HCT116 (cell line): ENCODE measurements around the gene SZRD1. TPM values are rescaled to one million over a fixed set of nuclear protein-coding genes. Genes with fewer than 3 reads are reported as not detected.

ENCODE experiments used
- ATAC-seq: fragments of 200-7000 bp; cut with Tn5 transposase; 2 replicates; pipeline ENCODE4 v1.9.1; 2020; ENCODE audit warnings: mild to moderate bottlenecking, moderate library complexity
- BruUV-seq: library from RNA; stranded (reverse); fragments of 400-500 nt; replicated peaks from 2 replicates; lab custom pipeline; 2021; lab: Mats Ljungman, UMichigan
- CTCF ChIA-PET: fragments of 300-600 bp; sonication (Branson Sonifier 250); formaldehyde crosslinking; loops from one replicate; lab custom pipeline; 2021; ENCODE audit warnings: antibody characterized with exemption; lab: Charles Lee
- POLR2A ChIA-PET: fragments of 300-600, 350-600 bp; sonication (Branson Sonifier 250); formaldehyde crosslinking; loops from one replicate; lab custom pipeline; 2021; ENCODE audit warnings: antibody characterized with exemption; lab: Charles Lee
- RAD21 ChIA-PET, 2 experiments: fragments of 300-600 bp; sonication (Branson Sonifier 250); formaldehyde crosslinking; loops; one replicate each; lab custom pipeline; 2023; ENCODE audit warnings: low total read pairs in 2 of 2; ENCODE audit not compliant: uncharacterized antibody in 2 of 2, unreplicated experiment in 2 of 2, low non-redundant PET in 1 of 2; lab: Charles Lee
- DNase-seq: peaks from one replicate; pipeline ENCODE4 v3.0.0-alpha.2; 2010; ENCODE audit warnings: low read depth, low spot score
- H2AFZ ChIP-seq: fragments of 200-600 bp; shearing (Covaris generic), sonication (generic); 2 replicates; pipeline ENCODE4 v1.6.1; 2017; ENCODE audit warnings: low read depth, mixed run types, mixed read lengths, antibody characterized with exemption, low read length; ENCODE audit not compliant: poor library complexity, severe bottlenecking
- H3K27ac ChIP-seq: 2 replicates; pipeline ENCODE4 v1.5.1; 2012; ENCODE audit warnings: low read depth, low read length
- H3K27me3 ChIP-seq: fragments of 200-600 bp; sonication (generic); 2 replicates; pipeline ENCODE4 v1.6.1; 2016; ENCODE audit warnings: mixed run types, low read length, mixed read lengths; ENCODE audit not compliant: insufficient read depth
- H3K36me3 ChIP-seq, 2 experiments: fragments of 200-500 bp in 1 of 2; fragments of 200-600 bp in 1 of 2; sonication (Bioruptor generic) in 1 of 2; sonication (generic) in 1 of 2; 2 replicates each; pipeline versions ENCODE4 v1.5.1 to v1.6.1; 2014 to 2016; ENCODE audit warnings: low read length in 2 of 2, inconsistent platforms in 1 of 2, mixed read lengths in 1 of 2, mixed run types in 1 of 2; ENCODE audit not compliant: insufficient read depth in 2 of 2, control insufficient read depth in 1 of 2
- H3K4me1 ChIP-seq, 2 experiments: fragments of 200-600 bp in 1 of 2; sonication (generic) in 1 of 2; 2 replicates each; pipeline versions ENCODE4 v1.5.1 to v1.6.1; 2012 to 2017; ENCODE audit warnings: low read length in 2 of 2, inconsistent platforms in 1 of 2, mild to moderate bottlenecking in 1 of 2, mixed read lengths in 1 of 2, mixed run types in 1 of 2, moderate library complexity in 1 of 2; ENCODE audit not compliant: insufficient read depth in 2 of 2, control insufficient read depth in 1 of 2
- H3K4me2 ChIP-seq: fragments of 200-600 bp; sonication (generic); 2 replicates; pipeline ENCODE4 v1.6.1; 2017; ENCODE audit warnings: mixed run types, low read length, mixed read lengths
- H3K4me3 ChIP-seq, 2 experiments: fragments of 200-600 bp in 1 of 2; sonication (generic) in 1 of 2; replicated peaks in 1 of 2; 2 replicates each; pipeline ENCODE4 v1.5.1; 2011 to 2016; ENCODE audit warnings: low read length in 2 of 2, control low read depth in 1 of 2, low read depth in 1 of 2, mild to moderate bottlenecking in 1 of 2, mixed read lengths in 1 of 2, mixed run types in 1 of 2
- H3K79me2 ChIP-seq: fragments of 200-600 bp; sonication (generic); 2 replicates; pipeline ENCODE4 v1.6.1; 2017; ENCODE audit warnings: mild to moderate bottlenecking, mixed run types, low read length, moderate library complexity, mixed read lengths; ENCODE audit not compliant: insufficient read depth
- H3K9ac ChIP-seq: fragments of 200-600 bp; sonication (generic); 2 replicates; pipeline ENCODE4 v1.6.1; 2016; ENCODE audit warnings: low read length, mixed read lengths
- H3K9me2 ChIP-seq: fragments of 200-600 bp; sonication (generic), shearing (Covaris generic); 2 replicates; pipeline ENCODE4 v1.6.1; 2017; ENCODE audit warnings: mixed run types, mild to moderate bottlenecking, moderate library complexity; ENCODE audit not compliant: insufficient read depth
- H3K9me3 ChIP-seq, 2 experiments: fragments of 200-500 bp in 1 of 2; fragments of 200-600 bp in 1 of 2; sonication (Bioruptor generic) in 1 of 2; sonication (generic) in 1 of 2; 2 replicates each; pipeline ENCODE4 v1.6.1; 2014 to 2017; ENCODE audit warnings: low read length in 2 of 2, mixed read lengths in 2 of 2, inconsistent platforms in 1 of 2, low read depth in 1 of 2, mild to moderate bottlenecking in 1 of 2, mixed run types in 1 of 2, moderate library complexity in 1 of 2; ENCODE audit not compliant: control insufficient read depth in 1 of 2, insufficient read depth in 1 of 2
- H4K20me1 ChIP-seq: fragments of 200-600 bp; sonication (generic), shearing (Covaris generic); 2 replicates; pipeline ENCODE4 v1.6.1; 2017; ENCODE audit warnings: mixed run types, mild to moderate bottlenecking, moderate library complexity; ENCODE audit not compliant: insufficient read depth
- EGR1 ChIP-seq: IDR thresholded peaks from 2 replicates; pipeline ENCODE4 v1.6.1; 2012; ENCODE audit warnings: low read depth
- ELF1 ChIP-seq: IDR thresholded peaks from 2 replicates; pipeline ENCODE4 v1.6.1; 2012; ENCODE audit warnings: low read depth, borderline replicate concordance
- EZH2 ChIP-seq: fragments of 200-600 bp; sonication (generic); IDR thresholded peaks from 2 replicates; pipeline ENCODE4 v1.6.1; 2017; ENCODE audit warnings: antibody characterized with exemption, mixed run types
- FOSL1 ChIP-seq: IDR thresholded peaks from 2 replicates; pipeline ENCODE4 v1.6.1; 2012; ENCODE audit warnings: low read depth
- MAX ChIP-seq: IDR thresholded peaks from 2 replicates; pipeline ENCODE4 v1.6.1; 2012
- RAD21 ChIP-seq: IDR thresholded peaks from 2 replicates; pipeline ENCODE4 v1.6.1; 2012; ENCODE audit warnings: low read depth, mild to moderate bottlenecking
- SIN3A ChIP-seq: IDR thresholded peaks from 2 replicates; pipeline ENCODE4 v1.6.1; 2012; ENCODE audit warnings: low read depth
- SP1 ChIP-seq: IDR thresholded peaks from 2 replicates; pipeline ENCODE4 v1.6.1; 2012; ENCODE audit warnings: low read depth
- SRF ChIP-seq: IDR thresholded peaks from 2 replicates; pipeline ENCODE4 v1.6.1; 2012; ENCODE audit warnings: low read depth
- ZNF274 ChIP-seq: fragments of 200-500 bp; sonication (Bioruptor generic); IDR thresholded peaks from 2 replicates; pipeline ENCODE4 v1.6.1; 2014; ENCODE audit warnings: mild to moderate bottlenecking, low read depth, low read length, inconsistent platforms
- intact Hi-C: fragments of 100-400 bp; cut with micrococcal nuclease; formaldehyde crosslinking; loops from 2 replicates; pipeline ENCODE4 v1.10.0; 2022
- total RNA-seq: library from RNA; stranded (reverse); gene quantifications from one replicate; pipeline ENCODE4 v1.2.1, GENCODE V29; 2021; ENCODE audit not compliant: unreplicated experiment

SZRD1 gene
- total RNA-seq, 1 experiment from 2014 or later, result 141 TPM

- no peak overlapping the region for H3K9ac ChIP-seq
- peaks cover 98% of the 10 kb centered on the region for H3K79me2 ChIP-seq
- no peak for TF ChIP-seq SIN3A
- TF ChIP-seq SP1, result no peak
- TF ChIP-seq EZH2, result no peak
- no peak for TF ChIP-seq ELF1
- TF ChIP-seq MAX, result no peak
- no peak for TF ChIP-seq RAD21
- TF ChIP-seq SRF, result no peak
- no peak for TF ChIP-seq FOSL1
- TF ChIP-seq EGR1, result no peak
- H3K4me1 ChIP-seq, result peaks cover 15 to 54% of the 10 kb centered on the region in 2 experiments
- intact Hi-C loops, result no loop called here
- CTCF ChIA-PET, result no interaction called here
- no peaks in the 10 kb centered on the region for H3K9me2 ChIP-seq
- H3K4me3 ChIP-seq, result no peak overlapping the region
- peaks cover 0 to 8% of the 10 kb centered on the region in 2 experiments; a peak in 2 of 4 replicates for H3K36me3 ChIP-seq
- no peaks in the 10 kb centered on the region for H3K27me3 ChIP-seq
- POLR2A ChIA-PET, result interaction anchor here (0.6 kb wide), 2 partner anchors 34 to 80 kb away, joined by 3 to 4 read pairs; no protein-coding TSS in a partner anchor
- DNase-seq (no peak), ATAC-seq (no peak)
- peaks cover 22% of the 10 kb centered on the region; the same call in 1 of the 2 replicates for H4K20me1 ChIP-seq
- RAD21 ChIA-PET, result no interaction called here
- H2AFZ ChIP-seq, result no peak overlapping the region
- H3K27ac ChIP-seq, result no peak overlapping the region
- H3K9me3 ChIP-seq, result no peaks in the 10 kb centered on the region
- BruUV-seq, result no TSS peak
- H3K4me2 ChIP-seq, result no peak overlapping the region
These were observed 5.7 kb downstream of the SZRD1 start for GRCh38 chr1:16372535-16373285.

- intact Hi-C loops, result no loop called here
- no TSS peak for BruUV-seq
- Histone ChIP-seq H3K9me2 (no peaks in the 10 kb centered on the region), H3K36me3 (peaks cover 0 to 12% of the 10 kb centered on the region in 2 experiments; a peak in 2 of 4 replicates), H3K27ac (no peak overlapping the region), H3K4me3 (no peak overlapping the region), H4K20me1 (peaks cover 26% of the 10 kb centered on the region; the same call in 1 of the 2 replicates), H3K27me3 (no peaks in the 10 kb centered on the region), H3K9me3 (no peaks in the 10 kb centered on the region), H3K79me2 (peaks cover 98% of the 10 kb centered on the region), H3K4me2 (no peak overlapping the region), H3K4me1 (peaks cover 11 to 42% of the 10 kb centered on the region in 2 experiments), H3K9ac (no peak overlapping the region), H2AFZ (no peak overlapping the region)
- TF ChIP-seq ZNF274, result no peak
- POLR2A ChIA-PET, result no interaction called here
- CTCF ChIA-PET, result no interaction called here
- ATAC-seq (no peak), DNase-seq (no peak)
- RAD21 ChIA-PET, result no interaction called here
These were observed 7.2 kb downstream of the SZRD1 start for GRCh38 chr1:16374266-16374665.
